ENCODE measurements around the gene KLK8. TPM values are rescaled to one million over a fixed set of nuclear protein-coding genes. Genes with fewer than 3 reads are reported as not detected.

The KLK8 gene
- total and polyA plus RNA-seq, 2 experiments from 2014 or later, result not detected

DNA sequence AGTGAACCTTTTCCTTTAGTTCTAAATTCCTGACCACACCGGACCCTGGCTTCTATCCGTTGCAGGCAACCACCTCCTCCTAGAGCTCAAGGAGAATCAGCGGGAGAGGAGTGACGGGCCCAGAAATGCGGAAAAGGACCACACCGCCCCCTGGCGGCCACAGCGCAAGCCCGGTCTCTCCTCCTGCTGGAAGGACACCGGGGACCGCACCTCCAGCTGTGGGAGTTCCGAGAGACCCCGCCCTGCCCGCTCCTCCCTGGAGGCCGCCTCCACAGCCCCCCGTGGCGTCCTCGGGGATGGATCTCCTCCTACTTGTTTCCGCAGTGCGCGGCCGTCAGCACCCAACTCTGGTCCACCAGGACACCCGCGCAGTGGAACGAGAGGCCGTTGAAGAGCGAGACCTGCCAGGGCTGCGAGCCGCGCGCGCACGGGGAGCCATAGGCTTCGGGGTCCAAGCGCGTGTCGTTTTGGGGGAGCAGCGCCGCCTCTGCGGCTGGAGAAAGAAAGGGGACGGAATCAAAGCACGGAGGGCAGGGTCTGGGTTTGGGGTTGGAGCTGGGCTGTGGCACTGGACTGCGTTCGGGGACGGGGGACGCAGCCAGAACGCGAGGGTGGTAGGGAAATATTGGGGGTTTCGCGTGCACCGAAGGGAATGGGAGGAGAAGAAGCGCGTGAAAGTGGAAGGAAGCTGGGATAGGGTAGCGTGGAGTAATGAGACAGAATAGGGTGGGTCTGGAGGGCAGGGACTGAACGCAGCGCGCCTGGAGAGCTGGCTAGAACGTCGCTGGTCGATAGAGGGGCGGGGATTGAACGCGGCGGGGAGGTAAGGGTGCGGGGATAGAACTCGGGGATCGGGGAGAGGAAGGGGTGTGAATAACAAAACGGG is 15.6 kb upstream of the KLK8 start:
- 0 out of 2 replicates have a peak, but pooled peaks cover 6% of the 10 kb centered on the region for H3F3A ChIP-seq (ENCODE audit: insufficient read depth)
- no peaks in the 10 kb centered on the region for H3K4me1 ChIP-seq (ENCODE audit: insufficient read depth)
- peaks cover 47% of the 10 kb centered on the region for H3K27me3 ChIP-seq (replicated peaks; ENCODE audit: insufficient read depth)
- H3K4me2 ChIP-seq (ENCODE audit: unreplicated experiment), result peak overlapping the region; percentile 43
- no peaks in the 10 kb centered on the region for H3K79me2 ChIP-seq (ENCODE audit: insufficient read depth)
- WGBS, 2 experiments (ENCODE audit: low coverage in 1 of 2, low lambda C conversion rate in 2 of 2, missing lambda C conversion rate in 2 of 2), result 2 to 4% methylated on average over 57 to 68 of the region's 68 CpGs
- peak; percentile 66 for DNase-seq
- peak overlapping the region; percentile 46; the same call in 1 of the 2 replicates for H3K4me3 ChIP-seq
- no peak for TF ChIP-seq EZH2 (IDR thresholded peaks at IDR 0.05; ENCODE audit: insufficient read depth, poor library complexity, severe bottlenecking)
- TF ChIP-seq EZH2phosphoT487 (IDR thresholded peaks at IDR 0.05; ENCODE audit: insufficient read depth, low read depth), result no peak
- H3K36me3 ChIP-seq (ENCODE audit: low read depth), result no peaks in the 10 kb centered on the region
- H3K9ac ChIP-seq, result no peak overlapping the region
- no peak overlapping the region for H3K27ac ChIP-seq
- no peaks in the 10 kb centered on the region for H3K9me2 ChIP-seq (ENCODE audit: insufficient read depth)
- in situ Hi-C loops (cut with MboI), result no loop called here
- no peak overlapping the region for H2AFZ ChIP-seq
- no peaks in the 10 kb centered on the region for H4K20me1 ChIP-seq (ENCODE audit: insufficient read depth)
- H3K9me3 ChIP-seq (ENCODE audit: low read depth), result no peaks in the 10 kb centered on the region

DNA sequence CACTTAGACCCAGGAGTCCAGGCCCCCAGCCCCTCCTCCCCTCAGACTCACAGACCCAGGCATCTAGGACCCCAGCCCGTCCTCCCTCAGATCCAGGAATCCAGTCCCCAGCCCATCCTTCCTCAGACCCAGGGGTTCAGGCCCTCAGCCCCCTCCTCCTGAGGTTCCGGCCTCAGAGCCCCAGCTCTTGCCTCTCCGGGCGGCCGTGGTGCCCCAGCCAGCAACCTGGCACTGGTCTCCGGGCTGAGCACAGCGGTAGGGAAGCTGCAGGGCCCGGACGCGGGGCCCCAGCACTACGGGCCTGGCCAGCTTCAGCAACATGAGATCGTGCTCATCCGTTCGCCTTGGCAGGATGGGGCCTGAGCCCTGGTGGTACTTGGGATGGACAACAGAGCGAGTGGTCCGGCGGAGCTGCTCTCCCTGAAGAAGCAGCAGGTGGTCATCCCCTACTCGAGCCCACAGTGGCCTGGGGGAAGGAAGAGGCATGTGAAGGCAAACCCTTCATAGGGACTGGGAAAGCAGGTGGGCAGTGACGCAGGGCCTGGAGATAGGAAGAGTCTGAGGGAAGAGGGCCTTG is 14.4 kb upstream of the KLK8 start:
- in situ Hi-C loops (cut with MboI), result no loop called here
- no peak overlapping the region for H3K27ac ChIP-seq
- no peak overlapping the region for H3K4me3 ChIP-seq
- H3K9me3 ChIP-seq (ENCODE audit: low read depth), result no peaks in the 10 kb centered on the region
- 41 to 47% methylated on average over 19 of the region's 19 CpGs for WGBS, 2 experiments (ENCODE audit: low coverage in 1 of 2, low lambda C conversion rate in 2 of 2, missing lambda C conversion rate in 2 of 2)
- no peaks in the 10 kb centered on the region for H4K20me1 ChIP-seq (ENCODE audit: insufficient read depth)
- no peak for DNase-seq
- TF ChIP-seq EZH2phosphoT487 (IDR thresholded peaks at IDR 0.05; ENCODE audit: insufficient read depth, low read depth) (no peak), EZH2 (IDR thresholded peaks at IDR 0.05; ENCODE audit: insufficient read depth, poor library complexity, severe bottlenecking) (no peak)
- H3K9me2 ChIP-seq (ENCODE audit: insufficient read depth), result no peaks in the 10 kb centered on the region
- 0 out of 2 replicates have a peak, but pooled peaks cover under 1% of the 10 kb centered on the region for H3F3A ChIP-seq (ENCODE audit: insufficient read depth)
- peaks cover 49% of the 10 kb centered on the region for H3K27me3 ChIP-seq (replicated peaks; ENCODE audit: insufficient read depth)
- H2AFZ ChIP-seq, result no peak overlapping the region
- no peak overlapping the region for H3K9ac ChIP-seq
- H3K79me2 ChIP-seq (ENCODE audit: insufficient read depth), result no peaks in the 10 kb centered on the region
- no peaks in the 10 kb centered on the region for H3K36me3 ChIP-seq (ENCODE audit: low read depth)
- no peak overlapping the region for H3K4me2 ChIP-seq (ENCODE audit: unreplicated experiment)
- H3K4me1 ChIP-seq (ENCODE audit: insufficient read depth), result no peaks in the 10 kb centered on the region

GRCh38 chr19:51014242-51014641 is 12.8 kb upstream of the KLK8 start:
- H3K36me3 ChIP-seq (ENCODE audit: low read depth), result no peaks in the 10 kb centered on the region
- no peaks in the 10 kb centered on the region for H3K9me3 ChIP-seq (ENCODE audit: low read depth)
- in situ Hi-C loops (cut with MboI), result no loop called here
- WGBS, 2 experiments (ENCODE audit: low coverage in 1 of 2, low lambda C conversion rate in 2 of 2, missing lambda C conversion rate in 2 of 2), result 53 to 59% methylated on average over 6 of the region's 6 CpGs
- H3K27ac ChIP-seq, result no peak overlapping the region
- no peak overlapping the region for H3K9ac ChIP-seq
- no peak overlapping the region for H3K4me2 ChIP-seq (ENCODE audit: unreplicated experiment)
- H2AFZ ChIP-seq, result no peak overlapping the region
- peaks cover 54% of the 10 kb centered on the region for H3K27me3 ChIP-seq (replicated peaks; ENCODE audit: insufficient read depth)
- H3K4me1 ChIP-seq (ENCODE audit: insufficient read depth), result no peaks in the 10 kb centered on the region
- H3K4me3 ChIP-seq, result no peak overlapping the region
- TF ChIP-seq EZH2 (IDR thresholded peaks at IDR 0.05; ENCODE audit: insufficient read depth, poor library complexity, severe bottlenecking) (no peak), EZH2phosphoT487 (IDR thresholded peaks at IDR 0.05; ENCODE audit: insufficient read depth, low read depth) (no peak)
- H3K79me2 ChIP-seq (ENCODE audit: insufficient read depth), result no peaks in the 10 kb centered on the region
- H3F3A ChIP-seq (ENCODE audit: insufficient read depth), result no peaks in the 10 kb centered on the region
- H3K9me2 ChIP-seq (ENCODE audit: insufficient read depth), result no peaks in the 10 kb centered on the region
- no peaks in the 10 kb centered on the region for H4K20me1 ChIP-seq (ENCODE audit: insufficient read depth)
- DNase-seq, result no peak

- in situ Hi-C loops (cut with MboI), result no loop called here
- H3F3A ChIP-seq (ENCODE audit: insufficient read depth), result no peaks in the 10 kb centered on the region
- H3K79me2 ChIP-seq (ENCODE audit: insufficient read depth), result no peaks in the 10 kb centered on the region
- no peak overlapping the region for H2AFZ ChIP-seq
- H3K27ac ChIP-seq, result no peak overlapping the region
- H3K9ac ChIP-seq, result no peak overlapping the region
- no peak overlapping the region for H3K4me3 ChIP-seq
- H4K20me1 ChIP-seq (ENCODE audit: insufficient read depth), result no peaks in the 10 kb centered on the region
- H3K4me1 ChIP-seq (ENCODE audit: insufficient read depth), result no peaks in the 10 kb centered on the region
- no peak for DNase-seq
- TF ChIP-seq EZH2 (IDR thresholded peaks at IDR 0.05; ENCODE audit: insufficient read depth, poor library complexity, severe bottlenecking) (no peak), EZH2phosphoT487 (IDR thresholded peaks at IDR 0.05; ENCODE audit: insufficient read depth, low read depth) (no peak)
- 36 to 38% methylated on average over 12 of the region's 12 CpGs for WGBS, 2 experiments (ENCODE audit: low coverage in 1 of 2, low lambda C conversion rate in 2 of 2, missing lambda C conversion rate in 2 of 2)
- H3K9me3 ChIP-seq (ENCODE audit: low read depth), result no peaks in the 10 kb centered on the region
- no peaks in the 10 kb centered on the region for H3K9me2 ChIP-seq (ENCODE audit: insufficient read depth)
- H3K27me3 ChIP-seq (replicated peaks; ENCODE audit: insufficient read depth), result peaks cover 47% of the 10 kb centered on the region
- H3K36me3 ChIP-seq (ENCODE audit: low read depth), result no peaks in the 10 kb centered on the region
- no peak overlapping the region for H3K4me2 ChIP-seq (ENCODE audit: unreplicated experiment)
Measured at GRCh38 chr19:51012661-51013190, 11.3 kb upstream of the KLK8 start.

Data from GM23248 (cell line).